SU-DHL-6 (cell line): ENCODE measurements around the gene TYW1B.
"Not testable (repeated sequence)": the region's sequence is repeated elsewhere in the genome, so short reads cannot be mapped to it uniquely, and the experiment has no call there.

Source experiments
- EZH2phosphoT487 ChIP-seq: fragments of 200-600 bp; sonication (generic), shearing (Covaris generic); conservative IDR thresholded peaks from 2 replicates; pipeline ENCODE4 v1.6.1; 2018; ENCODE audit warnings: mild to moderate bottlenecking, antibody characterized with exemption, low read length, moderate library complexity, mixed read lengths
- TF ChIP-seq, protein P1 (sequence below): fragments of 200-600 bp; sonication (generic); IDR thresholded peaks from one replicate; pipeline ENCODE4 v1.5.1; 2017; ENCODE audit warnings: antibody characterized with exemption, mild to moderate bottlenecking, low read length, moderate library complexity; ENCODE audit not compliant: insufficient read depth, poor library complexity, severe bottlenecking

DNA sequence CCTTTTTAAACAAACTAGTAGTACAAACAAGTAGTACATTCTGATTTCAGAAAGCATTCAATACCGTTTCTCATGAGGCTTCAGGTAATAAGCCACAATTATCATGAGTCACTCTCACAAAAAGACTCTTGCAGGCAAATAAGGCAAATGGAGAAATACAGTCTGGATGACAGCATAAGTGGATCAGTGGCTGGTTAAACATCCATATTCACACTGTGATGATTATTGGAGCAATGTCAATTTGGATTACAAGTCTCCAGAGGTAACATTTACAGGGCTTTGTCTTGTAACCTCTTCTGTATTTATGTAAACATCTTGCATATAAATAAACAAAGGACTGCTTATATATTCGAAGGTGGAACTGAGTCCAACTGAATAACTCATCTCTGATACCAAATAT is 55.4 kb downstream of the TYW1B start:
- TF ChIP-seq, protein P1, sequence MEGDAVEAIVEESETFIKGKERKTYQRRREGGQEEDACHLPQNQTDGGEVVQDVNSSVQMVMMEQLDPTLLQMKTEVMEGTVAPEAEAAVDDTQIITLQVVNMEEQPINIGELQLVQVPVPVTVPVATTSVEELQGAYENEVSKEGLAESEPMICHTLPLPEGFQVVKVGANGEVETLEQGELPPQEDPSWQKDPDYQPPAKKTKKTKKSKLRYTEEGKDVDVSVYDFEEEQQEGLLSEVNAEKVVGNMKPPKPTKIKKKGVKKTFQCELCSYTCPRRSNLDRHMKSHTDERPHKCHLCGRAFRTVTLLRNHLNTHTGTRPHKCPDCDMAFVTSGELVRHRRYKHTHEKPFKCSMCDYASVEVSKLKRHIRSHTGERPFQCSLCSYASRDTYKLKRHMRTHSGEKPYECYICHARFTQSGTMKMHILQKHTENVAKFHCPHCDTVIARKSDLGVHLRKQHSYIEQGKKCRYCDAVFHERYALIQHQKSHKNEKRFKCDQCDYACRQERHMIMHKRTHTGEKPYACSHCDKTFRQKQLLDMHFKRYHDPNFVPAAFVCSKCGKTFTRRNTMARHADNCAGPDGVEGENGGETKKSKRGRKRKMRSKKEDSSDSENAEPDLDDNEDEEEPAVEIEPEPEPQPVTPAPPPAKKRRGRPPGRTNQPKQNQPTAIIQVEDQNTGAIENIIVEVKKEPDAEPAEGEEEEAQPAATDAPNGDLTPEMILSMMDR, result not testable (repeated sequence)
- not testable (repeated sequence) for TF ChIP-seq EZH2phosphoT487
